IMR-90 (cell line): ENCODE results near the gene GNG12.

Experiments
- BHLHE40 ChIP-seq: fragments of 150-350 bp; IDR thresholded peaks from 2 replicates; pipeline ENCODE4 v1.6.1; 2016; ENCODE audit warnings: mild to moderate bottlenecking, low read depth, low read length
- FOS ChIP-seq: fragments of 150-350 bp; IDR thresholded peaks from 2 replicates; pipeline ENCODE4 v1.6.1; 2016; ENCODE audit warnings: low read depth, low read length
- MAFK ChIP-seq: IDR thresholded peaks from 2 replicates; pipeline ENCODE4 v1.6.1; 2012; ENCODE audit warnings: low read depth, low read length, improper control_type of control experiment
- MAZ ChIP-seq: IDR thresholded peaks from 2 replicates; pipeline ENCODE4 v1.6.1; 2012; ENCODE audit warnings: low read depth, mild to moderate bottlenecking, low read length, improper control_type of control experiment, moderate library complexity, borderline replicate concordance
- MXI1 ChIP-seq: IDR thresholded peaks from 2 replicates; pipeline ENCODE4 v1.6.1; 2012; ENCODE audit warnings: low read depth, mild to moderate bottlenecking, low read length, moderate library complexity, borderline replicate concordance
- NFE2L2 ChIP-seq: fragments of 150-350 bp; IDR thresholded peaks from 2 replicates; pipeline ENCODE4 v1.6.1; 2016; ENCODE audit warnings: low read depth, mild to moderate bottlenecking, low read length
- POLR2A ChIP-seq: IDR thresholded peaks from 2 replicates; pipeline ENCODE4 v1.6.1; 2012; ENCODE audit warnings: mild to moderate bottlenecking, low read depth, low read length
- RAD21 ChIP-seq: IDR thresholded peaks from 2 replicates; pipeline ENCODE4 v1.6.1; 2012; ENCODE audit warnings: low read length, improper control_type of control experiment
- RCOR1 ChIP-seq: IDR thresholded peaks from 2 replicates; pipeline ENCODE4 v1.6.1; 2012; ENCODE audit warnings: mild to moderate bottlenecking, low read length, improper control_type of control experiment; ENCODE audit not compliant: insufficient replicate concordance
- RFX5 ChIP-seq: IDR thresholded peaks from 2 replicates; pipeline ENCODE4 v1.8.0; 2012; ENCODE audit warnings: low read depth, mild to moderate bottlenecking, low read length, moderate library complexity
- SMC3 ChIP-seq: fragments of 150-350 bp; IDR thresholded peaks from 2 replicates; pipeline ENCODE4 v1.6.1; 2016; ENCODE audit warnings: low read depth, mild to moderate bottlenecking, antibody characterized with exemption, low read length, moderate library complexity
- TF ChIP-seq, protein P1 (sequence below): conservative IDR thresholded peaks from 2 replicates; pipeline ENCODE4 v1.5.1; 2012; ENCODE audit warnings: mild to moderate bottlenecking, low read depth, low read length, improper control_type of control experiment
- TF ChIP-seq, protein P2 (sequence below): fragments of 150-350 bp; IDR thresholded peaks from 2 replicates; pipeline ENCODE4 v1.6.1; 2016; ENCODE audit warnings: low read depth, mild to moderate bottlenecking, low read length, moderate library complexity, borderline replicate concordance
- TF ChIP-seq, protein P3 (sequence below): fragments of 150-350 bp; IDR thresholded peaks from 2 replicates; pipeline ENCODE4 v1.6.1; 2017; ENCODE audit warnings: mild to moderate bottlenecking, antibody characterized with exemption, low read length, low read depth

DNA sequence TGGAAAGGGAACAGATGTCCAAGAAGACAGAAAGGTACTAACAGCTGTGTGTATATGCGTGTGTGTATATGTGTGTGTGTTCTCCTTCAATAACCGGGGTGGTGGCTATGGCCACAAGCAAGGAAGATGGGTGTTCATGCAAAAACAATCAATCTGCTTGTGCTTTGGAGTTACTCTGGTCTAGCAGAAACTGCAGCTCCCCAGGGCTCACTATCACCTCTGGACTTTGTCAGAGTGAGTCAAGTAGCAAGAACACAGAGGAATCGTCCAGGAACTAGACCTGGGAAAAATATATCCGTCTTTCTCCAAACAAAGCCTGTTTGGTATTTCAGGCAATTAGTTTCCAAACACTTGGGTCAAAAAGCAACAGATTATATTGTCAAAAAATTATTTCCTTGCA is 68.6 kb downstream of the GNG12 start:
- TF ChIP-seq, protein P1, sequence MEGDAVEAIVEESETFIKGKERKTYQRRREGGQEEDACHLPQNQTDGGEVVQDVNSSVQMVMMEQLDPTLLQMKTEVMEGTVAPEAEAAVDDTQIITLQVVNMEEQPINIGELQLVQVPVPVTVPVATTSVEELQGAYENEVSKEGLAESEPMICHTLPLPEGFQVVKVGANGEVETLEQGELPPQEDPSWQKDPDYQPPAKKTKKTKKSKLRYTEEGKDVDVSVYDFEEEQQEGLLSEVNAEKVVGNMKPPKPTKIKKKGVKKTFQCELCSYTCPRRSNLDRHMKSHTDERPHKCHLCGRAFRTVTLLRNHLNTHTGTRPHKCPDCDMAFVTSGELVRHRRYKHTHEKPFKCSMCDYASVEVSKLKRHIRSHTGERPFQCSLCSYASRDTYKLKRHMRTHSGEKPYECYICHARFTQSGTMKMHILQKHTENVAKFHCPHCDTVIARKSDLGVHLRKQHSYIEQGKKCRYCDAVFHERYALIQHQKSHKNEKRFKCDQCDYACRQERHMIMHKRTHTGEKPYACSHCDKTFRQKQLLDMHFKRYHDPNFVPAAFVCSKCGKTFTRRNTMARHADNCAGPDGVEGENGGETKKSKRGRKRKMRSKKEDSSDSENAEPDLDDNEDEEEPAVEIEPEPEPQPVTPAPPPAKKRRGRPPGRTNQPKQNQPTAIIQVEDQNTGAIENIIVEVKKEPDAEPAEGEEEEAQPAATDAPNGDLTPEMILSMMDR = no peak
- no peak for TF ChIP-seq MXI1
- no peak for TF ChIP-seq RFX5
- no peak for TF ChIP-seq BHLHE40
- TF ChIP-seq, protein P2, sequence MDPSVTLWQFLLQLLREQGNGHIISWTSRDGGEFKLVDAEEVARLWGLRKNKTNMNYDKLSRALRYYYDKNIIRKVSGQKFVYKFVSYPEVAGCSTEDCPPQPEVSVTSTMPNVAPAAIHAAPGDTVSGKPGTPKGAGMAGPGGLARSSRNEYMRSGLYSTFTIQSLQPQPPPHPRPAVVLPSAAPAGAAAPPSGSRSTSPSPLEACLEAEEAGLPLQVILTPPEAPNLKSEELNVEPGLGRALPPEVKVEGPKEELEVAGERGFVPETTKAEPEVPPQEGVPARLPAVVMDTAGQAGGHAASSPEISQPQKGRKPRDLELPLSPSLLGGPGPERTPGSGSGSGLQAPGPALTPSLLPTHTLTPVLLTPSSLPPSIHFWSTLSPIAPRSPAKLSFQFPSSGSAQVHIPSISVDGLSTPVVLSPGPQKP = no peak
- no peak for TF ChIP-seq NFE2L2
- no peak for TF ChIP-seq POLR2A
- TF ChIP-seq RCOR1 = no peak
- no peak for TF ChIP-seq RAD21
- TF ChIP-seq, protein P3, sequence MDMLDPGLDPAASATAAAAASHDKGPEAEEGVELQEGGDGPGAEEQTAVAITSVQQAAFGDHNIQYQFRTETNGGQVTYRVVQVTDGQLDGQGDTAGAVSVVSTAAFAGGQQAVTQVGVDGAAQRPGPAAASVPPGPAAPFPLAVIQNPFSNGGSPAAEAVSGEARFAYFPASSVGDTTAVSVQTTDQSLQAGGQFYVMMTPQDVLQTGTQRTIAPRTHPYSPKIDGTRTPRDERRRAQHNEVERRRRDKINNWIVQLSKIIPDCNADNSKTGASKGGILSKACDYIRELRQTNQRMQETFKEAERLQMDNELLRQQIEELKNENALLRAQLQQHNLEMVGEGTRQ = no peak
- no peak for TF ChIP-seq MAZ
- no peak for TF ChIP-seq MAFK
- TF ChIP-seq FOS = no peak
- TF ChIP-seq SMC3 = no peak
